ENCODE data around the gene CCHCR1.
"Not testable (repeated sequence)": the region's sequence is repeated elsewhere in the genome, so short reads cannot be mapped to it uniquely, and the experiment has no call there.

Gene CCHCR1, protein sequence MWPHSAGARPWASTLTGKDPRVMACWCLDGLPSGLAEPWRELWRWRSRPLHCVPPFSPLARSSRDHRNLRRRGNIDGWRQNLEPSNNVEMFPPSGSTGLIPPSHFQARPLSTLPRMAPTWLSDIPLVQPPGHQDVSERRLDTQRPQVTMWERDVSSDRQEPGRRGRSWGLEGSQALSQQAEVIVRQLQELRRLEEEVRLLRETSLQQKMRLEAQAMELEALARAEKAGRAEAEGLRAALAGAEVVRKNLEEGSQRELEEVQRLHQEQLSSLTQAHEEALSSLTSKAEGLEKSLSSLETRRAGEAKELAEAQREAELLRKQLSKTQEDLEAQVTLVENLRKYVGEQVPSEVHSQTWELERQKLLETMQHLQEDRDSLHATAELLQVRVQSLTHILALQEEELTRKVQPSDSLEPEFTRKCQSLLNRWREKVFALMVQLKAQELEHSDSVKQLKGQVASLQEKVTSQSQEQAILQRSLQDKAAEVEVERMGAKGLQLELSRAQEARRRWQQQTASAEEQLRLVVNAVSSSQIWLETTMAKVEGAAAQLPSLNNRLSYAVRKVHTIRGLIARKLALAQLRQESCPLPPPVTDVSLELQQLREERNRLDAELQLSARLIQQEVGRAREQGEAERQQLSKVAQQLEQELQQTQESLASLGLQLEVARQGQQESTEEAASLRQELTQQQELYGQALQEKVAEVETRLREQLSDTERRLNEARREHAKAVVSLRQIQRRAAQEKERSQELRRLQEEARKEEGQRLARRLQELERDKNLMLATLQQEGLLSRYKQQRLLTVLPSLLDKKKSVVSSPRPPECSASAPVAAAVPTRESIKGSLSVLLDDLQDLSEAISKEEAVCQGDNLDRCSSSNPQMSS

DNA sequence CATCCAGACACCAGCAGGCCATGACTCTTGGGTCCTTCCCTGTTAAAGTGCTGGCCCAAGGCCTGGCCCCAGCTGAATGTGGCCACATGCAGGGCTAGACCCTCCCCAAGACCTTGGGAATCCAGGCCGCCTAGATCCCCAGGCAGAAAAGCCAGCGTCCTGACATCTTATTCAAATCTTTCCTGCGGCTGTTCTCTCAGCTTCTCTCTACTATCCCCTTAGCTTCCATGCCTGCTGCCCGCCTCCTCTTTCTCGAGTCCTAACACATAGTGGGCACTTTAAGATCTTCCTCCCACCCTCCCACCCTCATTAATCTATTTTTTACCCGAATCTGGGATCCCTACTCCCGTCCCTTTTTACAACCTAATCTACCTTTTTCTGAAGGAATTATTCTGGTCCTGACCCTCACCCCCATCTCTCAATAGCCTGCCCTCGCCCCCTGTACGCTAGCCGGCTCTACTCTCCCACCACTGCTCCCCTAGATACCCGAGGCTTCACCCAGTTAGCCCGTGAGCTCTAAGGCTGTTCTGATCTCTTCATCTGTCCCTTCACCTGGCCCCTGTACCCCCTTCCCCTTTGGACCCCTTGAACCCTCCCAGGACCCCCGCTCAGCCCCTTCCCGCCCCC lies at the start of gene CCHCR1:
Gene CCHCR1, minus strand, starts transcription at position 290 of the 627 bp plus-strand sequence. Its CDS starts 202 bp downstream, at position 88.
- no peak for DNase-seq

DNA sequence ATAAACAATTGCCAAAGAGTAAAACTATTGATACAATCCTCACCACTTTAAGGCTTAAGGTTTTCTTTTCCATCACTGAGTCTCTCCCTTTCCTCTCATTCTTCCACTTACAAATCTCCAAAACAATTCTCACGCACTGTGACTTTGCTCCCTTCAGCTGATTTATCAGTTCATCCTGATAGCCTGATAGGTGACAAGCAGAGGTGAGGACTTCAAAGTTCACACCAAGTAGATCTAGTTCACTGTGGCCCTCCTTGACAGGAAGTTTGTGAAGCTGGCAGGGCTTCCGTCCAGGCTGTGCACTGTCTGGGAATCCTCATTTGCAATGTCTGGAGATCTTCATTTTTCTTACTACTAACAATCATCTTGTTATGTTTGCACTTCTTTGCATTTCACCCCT lies 48.0 kb upstream of the CCHCR1 start:
- no peak for DNase-seq

DNA sequence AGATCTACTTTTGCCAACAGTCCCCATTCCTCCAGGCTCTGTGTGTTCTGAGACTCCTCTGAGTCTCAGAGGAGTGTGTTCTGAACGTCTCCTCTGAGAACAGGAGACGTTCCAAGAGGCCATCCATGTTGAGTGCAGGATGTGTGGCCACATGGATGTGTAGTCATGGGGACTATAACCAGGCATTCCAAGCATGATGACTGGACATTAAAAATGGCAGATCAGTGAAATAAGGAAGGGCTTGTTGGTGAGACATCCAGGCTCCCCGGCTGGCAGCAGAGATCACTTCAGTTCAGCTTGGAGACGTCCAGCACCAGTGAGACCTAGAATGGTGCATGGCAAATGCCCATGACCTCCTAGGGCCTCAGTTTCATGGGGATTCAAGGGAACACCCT lies 47.1 kb upstream of the CCHCR1 start:
- peak; percentile 47 for DNase-seq

DNA sequence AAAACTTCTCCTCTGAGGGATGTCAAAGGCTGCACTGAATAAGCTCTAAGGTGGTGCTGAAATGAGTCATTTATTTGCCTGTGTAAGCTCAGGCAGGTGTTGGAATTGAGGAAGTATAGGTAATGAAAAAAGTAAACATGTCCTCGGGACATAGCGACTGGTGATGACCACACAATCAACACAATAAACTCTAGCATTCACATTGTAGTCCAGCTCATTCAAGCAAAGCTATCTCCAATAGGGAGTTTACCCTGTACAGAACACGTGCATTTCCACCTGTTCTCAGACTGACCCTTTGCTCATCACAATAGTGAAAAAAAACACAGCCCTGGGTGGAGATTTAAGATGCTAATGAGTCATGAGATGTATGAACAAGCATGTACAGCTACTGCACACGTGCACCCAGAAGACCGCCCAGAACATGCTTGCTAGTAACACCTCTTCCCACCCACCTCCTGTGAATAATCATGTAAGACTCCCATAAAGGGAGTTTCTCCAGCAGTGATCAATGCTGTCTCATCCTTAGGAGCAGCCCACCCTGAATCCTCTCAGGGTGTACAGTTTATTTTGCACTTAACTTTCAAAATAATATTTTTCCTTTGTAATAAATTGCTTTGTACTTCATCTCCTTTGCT lies 45.9 kb upstream of the CCHCR1 start:
- peak; percentile 93 for DNase-seq

DNA sequence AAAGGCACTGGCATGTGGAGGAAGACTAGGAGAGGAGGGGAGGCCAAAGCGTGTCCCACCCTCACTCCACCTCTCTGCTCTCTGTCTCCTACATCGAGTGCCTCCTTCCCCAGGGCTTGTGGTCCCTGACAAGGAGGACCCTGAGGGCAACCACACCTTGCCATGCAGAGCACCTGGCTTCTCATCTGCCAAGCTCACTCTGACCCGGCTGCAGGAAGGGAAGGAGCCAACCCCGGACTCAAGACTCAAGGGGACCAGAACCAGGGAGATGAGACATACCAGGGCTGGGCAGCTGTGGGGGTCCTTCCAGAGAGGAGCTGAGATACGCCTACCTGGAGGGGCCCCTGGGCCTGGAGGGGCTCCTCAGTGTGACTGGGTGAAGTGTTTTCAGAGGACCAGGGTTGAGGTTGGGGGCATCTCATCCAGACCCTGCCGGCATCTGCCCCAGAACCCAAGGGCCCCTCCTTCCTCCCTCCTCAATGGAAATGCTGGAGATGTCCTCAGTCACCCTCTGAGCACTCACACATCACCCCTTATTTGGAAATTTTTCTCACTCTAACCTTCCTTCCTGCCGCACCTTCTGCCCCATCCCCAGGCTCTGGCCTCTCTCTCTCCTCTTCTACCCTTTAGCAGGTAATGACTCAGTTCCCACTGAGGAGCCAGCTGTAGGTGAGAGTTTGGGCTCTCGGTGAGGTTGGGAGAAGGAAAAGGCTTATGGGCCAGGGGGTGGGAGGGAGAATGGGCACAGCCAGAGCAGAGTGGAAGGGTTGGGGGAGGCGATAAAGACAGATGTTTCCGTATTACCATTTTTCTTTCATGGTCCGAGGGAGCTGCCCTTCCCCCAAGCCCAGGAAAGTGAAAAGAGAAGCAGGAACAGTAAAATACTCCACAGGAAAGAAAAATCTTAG lies 44.9 kb upstream of the CCHCR1 start:
- DNase-seq: no peak

DNA sequence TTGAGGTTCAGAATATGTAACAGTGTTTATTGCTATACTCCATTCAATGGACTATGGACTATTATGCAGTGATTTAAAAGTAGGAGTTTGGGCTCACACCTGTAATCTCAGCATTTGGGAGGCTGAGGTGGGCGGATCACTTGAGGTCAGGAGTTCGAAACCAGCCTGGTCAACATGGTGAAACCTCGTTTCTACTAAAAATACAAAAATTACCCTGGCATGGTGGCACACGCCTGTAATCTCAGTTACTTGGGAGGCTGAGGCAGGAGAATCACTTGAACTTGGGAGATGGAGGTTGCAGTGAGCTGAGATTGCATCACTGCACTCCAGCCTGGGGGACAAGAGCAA lies 41.5 kb upstream of the CCHCR1 start:
- DNase-seq: not testable (repeated sequence)

DNA sequence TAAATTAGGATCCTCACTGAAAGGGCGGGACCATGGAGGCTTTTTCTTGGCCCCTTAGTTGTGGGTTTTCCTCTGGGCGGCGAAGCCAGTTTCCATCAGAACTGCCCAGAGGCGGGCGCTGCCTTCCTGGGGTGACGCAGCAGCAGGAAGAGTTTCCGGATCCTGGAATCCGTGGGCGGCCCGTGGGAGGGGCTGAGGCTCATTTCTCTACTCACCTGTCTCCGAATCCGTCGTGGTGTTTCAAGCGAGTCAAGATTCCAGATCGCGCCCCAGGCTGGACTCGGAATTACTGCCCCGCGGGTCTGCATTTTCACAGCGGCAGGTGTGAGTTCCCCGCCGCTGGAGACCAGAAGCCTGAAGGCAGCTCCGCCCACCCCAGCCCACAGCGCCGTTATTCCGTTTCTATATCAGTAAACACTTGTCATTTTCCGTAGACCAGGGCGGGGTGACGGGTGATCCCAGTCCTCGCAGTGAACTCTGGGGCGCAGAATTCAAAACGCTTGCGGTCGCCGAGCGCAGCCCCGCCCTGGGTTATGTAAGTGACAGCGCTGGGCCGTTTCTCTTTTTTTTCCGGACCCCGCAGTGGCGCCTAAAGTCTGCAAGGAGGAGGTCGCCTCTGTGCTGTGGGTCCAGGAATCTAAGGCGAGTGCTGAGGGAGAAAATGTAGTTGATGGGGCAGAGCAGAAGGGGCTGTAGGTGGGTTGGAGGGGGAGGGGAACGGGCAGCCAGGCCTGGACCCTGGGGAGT lies 40.1 kb upstream of the CCHCR1 start:
- DNase-seq: peak; percentile 97

DNA sequence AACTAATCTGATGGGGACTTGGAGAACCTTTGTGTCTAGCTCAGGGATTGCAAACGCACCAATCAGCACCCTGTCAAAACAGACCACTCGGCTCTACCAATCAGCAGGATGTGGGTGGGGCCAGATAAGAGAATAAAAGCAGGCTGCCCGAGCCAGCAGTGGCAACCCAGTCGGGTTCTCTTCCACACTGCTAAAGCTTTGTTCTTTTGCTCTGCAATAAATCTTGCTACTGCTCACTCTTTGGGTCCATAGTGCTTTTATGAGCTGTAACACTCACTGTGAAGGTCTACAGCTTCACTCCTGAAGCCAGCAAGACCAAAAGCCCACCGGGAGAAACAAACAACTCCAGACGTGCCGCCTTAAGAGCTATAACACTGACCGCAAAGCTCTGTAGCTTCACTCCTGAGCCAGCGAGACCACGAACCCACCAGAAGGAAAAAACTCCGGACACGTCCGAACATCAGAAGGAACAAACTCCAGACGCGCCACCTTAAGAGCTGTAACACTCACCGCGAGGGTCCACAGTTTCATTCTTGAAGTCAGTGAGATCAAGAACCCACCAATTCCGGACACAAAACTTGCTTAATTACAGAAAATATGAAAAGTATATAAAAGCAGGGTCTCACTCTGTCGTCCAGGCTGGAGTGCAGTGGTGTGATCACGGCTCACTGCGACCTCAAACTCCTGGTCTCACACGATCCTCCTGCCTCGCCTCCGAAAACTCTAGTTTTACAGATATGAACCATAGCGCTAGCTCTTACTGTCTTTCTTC lies 38.8 kb upstream of the CCHCR1 start:
- DNase-seq: not testable (repeated sequence)

DNA sequence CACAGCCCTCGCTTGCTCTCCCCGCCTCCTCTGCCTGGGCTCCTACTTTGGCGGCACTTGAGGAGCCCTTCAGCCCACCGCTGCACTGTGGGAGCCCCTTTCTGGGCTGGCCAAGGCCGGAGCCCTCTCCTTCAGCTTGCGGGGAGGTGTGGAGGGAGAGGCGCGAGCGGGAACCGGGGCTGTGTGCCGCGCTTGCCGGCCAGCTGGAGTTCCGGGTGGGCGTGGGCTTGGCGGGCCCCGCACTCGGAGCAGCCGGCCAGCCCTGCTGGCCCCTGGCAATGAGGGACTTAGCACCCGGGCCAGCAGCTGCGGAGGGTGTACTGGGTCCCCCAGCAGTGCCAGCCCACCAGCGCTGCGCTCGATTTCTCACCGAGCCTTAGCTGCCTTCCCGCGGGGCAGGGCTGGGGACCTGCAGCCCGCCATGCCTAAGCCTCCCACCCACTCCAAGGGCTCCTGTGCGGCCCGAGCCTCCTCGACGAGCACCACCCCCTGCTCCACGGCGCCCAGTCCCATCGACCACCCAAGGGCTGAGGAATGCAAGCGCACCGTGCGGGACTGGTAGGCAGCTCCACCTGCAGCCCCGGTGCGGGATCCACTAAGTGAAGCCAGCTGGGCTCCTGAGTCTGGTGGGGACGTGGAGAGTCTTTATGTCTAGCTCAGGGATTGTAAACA lies 37.8 kb upstream of the CCHCR1 start:
- DNase-seq: not testable (repeated sequence)

DNA sequence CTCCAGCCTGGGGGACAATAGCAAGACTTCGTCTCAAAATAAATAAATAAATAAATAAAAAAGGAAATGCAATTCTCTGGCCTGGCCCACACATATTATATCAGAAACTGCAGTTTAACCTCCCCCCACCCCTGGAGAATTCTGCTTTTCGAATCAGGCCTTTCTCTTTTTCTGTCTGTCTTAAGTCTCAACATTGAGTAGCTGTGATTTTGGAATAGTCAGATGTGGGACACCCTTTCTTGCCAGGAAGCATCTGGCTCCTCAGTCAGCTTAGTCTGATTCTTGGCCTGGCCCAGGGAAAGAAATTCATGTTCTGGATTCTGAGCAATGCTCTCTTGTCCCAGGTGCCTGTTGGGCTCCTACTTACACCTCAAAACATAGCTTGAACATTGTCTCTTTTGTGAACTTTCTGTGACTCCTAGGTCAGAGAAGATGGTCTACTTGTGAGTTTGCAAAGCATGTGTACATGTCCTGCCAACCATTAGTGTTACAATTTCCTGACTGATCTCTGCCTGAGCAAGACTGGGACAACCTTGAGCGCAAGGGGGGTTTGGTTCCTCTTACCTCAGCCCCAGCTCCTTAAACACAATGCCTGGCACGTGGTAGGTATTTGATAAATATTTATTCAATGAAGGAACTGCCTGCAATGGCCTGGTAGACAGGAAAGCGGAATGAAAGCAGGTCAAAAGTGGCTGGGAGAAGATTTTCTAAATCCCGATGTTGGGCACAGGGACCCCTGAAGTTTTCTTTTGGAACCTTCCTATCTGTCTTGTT lies 36.6 kb upstream of the CCHCR1 start:
- DNase-seq: no peak

DNA sequence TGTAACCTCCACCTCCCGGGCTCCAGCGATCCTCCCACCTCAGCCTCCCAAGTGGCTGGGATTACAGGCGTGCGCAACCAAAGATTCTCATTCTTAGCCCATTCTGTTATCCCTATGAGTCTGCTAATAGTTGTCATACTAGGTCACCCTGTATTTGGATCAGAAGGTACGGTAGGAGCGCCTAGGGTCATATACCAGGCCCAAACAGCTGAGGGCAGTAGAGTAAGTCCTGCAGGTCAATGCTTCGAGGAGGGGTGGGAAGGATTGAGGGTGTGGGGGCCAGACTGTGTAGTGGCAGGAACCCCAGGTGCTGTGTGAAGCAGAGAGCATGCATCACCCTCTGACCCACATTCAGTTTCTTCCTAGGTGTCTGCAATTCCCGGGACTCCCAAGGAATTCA lies 35.6 kb upstream of the CCHCR1 start:
- no peak for DNase-seq

DNA sequence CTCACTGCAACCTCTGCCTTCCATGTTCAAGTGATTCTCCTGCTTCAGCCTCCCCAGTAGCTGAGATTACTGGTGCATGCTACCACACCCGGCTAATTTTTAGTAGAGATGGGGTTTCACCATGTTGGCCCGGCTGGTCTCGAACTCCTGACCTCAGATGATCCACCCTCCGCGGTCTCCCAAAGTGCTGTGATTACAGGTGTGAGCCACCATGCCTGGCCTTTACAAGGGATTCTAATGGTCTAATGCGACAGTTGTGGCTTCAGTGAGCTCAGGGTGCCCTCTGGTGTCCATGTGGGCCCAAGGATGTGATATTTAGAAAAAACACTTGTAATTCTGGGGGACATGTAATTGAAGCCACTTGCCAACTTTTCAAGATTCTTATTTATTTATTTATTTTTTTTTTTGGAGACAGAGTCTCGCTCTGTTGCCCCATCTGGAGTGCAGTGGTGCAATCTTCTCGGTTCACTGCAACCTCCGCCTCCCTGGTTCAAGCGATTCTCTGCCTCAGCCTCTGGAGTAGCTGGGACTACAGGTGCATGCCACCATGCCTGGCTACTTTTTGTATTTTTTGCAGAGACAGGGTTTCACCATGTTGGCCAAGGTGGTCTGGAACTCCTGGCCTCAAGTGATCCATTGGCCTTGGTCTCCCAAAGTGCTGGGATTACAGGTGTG lies 35.0 kb upstream of the CCHCR1 start:
- DNase-seq: peak; percentile 59

DNA sequence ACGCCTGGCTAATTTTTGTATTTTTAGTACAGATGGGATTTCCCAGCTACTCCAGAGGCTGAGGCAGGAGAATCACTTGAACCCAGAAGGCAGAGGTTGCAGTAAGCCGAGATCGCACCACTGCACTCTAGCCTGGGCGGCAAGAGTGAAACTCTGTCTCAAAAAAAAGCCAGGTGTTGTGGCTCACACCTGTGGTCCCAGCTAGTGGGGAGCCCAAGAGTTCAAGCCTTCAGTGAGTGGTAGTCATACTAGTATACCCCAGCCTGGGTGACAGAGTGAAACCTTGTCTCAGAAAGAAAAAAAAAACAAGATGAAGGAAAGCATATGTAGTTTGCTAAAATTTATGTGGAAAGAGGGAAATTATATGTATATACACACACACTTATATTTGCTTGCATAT lies 32.9 kb upstream of the CCHCR1 start:
- DNase-seq: no peak

DNA sequence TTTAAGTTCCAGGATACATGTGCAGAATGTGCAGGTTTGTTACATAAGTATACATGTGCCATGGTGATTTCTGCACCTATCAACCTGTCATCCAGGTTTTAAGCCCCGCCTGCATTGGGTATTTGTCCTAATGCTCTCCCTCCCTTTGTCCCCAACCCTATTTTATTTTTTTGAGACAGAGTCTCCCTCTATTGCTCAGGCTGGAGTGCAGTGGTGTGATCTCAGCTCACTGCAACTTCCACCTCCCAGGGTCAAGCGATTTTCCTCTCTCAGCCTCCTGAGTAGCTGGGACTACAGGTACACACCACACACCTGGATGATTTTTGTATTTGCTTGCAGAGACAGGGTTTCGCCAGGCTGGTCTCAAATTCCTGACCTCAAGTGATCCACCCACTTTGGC lies 31.6 kb upstream of the CCHCR1 start:
- DNase-seq: not testable (repeated sequence)

DNA sequence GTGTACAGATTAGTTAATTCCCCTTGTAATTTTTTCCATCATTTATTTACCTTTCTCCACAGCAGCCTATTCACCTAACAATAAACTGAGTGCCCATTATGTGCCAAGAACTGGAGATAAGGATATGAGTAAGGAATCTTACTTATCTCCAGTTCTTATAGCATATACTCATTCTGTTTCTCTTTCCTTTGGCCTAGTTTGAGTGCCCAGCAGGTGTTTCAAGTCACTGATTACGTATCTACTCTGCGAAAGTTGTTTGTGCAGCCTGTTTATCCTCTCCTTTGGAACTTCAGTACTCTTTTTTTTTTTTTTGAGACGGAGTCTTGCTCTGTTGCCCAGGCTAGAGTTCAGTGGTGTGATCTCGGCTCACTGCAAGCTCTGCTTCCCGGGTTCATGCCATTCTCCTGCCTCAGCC lies 30.2 kb upstream of the CCHCR1 start:
- no peak for DNase-seq

DNA sequence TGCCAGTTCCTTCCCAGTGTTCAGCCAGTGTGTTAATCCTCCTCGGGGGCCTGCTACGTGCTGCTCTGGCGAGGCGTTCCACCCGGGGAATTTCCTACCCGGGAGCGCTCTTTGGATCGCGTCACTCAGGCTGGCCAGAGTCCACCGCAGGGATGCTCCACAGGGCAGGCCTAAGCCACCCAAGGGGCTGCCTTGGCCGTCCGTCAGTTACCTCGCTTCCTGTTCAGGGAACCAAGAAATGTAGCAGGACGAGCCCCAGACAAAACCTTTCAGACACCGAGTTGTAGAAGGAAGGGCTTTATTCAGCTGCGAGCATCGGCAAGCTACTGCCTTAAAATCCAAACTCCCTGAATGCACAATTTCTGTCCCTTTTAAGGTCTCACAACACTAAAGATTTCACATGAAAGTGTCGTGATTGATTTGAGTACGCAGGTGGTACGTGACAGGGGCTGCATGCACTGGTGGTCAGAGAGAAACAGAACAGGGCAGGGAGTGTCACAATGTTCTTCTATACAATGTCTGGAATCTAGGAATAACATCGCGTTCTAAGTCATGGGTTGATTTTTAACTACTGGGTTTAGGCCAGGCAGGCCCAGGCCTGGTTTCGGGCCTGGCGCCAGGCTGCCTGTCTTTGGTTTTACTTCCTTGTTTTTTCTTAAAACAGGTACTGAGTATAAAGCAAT lies 28.6 kb upstream of the CCHCR1 start:
- no peak for DNase-seq

DNA sequence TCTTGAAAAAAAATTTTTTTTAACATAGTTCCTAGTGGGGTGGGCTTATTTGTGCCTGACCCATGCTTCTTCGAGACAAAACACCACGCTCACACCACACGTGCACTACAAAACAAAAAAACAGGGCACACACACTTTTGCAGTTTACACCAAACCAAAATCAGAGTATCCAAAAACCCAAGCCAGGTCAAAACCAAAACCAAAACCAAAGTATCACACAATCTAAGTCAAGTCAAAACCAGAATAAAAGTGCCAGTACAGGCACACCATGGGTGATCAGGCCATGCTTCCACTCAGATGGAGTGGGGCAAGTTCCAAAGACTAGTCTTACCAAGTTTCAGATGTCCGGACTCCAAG lies 28.1 kb upstream of the CCHCR1 start:
- DNase-seq: not testable (repeated sequence)

DNA sequence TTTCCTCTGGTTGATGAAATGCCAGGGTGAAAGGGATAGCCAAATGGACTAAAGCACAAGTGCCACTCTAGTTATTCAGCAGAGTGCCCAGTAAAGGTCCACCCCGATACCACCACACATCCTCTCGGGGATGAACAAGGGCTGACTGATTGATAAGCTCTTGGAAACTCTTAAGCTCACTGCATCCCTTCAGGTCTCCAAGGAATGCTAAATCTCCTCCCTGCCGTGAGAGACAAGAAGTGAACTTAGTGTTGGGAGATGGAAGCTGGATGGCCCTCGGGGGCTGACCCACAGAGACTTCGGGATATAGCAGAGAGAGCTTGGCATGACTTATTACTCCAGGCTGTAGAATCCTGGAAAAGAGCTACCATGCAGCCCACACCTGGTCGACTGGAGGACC lies 26.3 kb upstream of the CCHCR1 start:
- DNase-seq: not testable (repeated sequence)

Data from inflammatory macrophage treated with lipopolysaccharide for 4 hours (primary cell).